Measurements from ENCODE around the gene UNC13C. TPM values are rescaled to one million over a fixed set of nuclear protein-coding genes. Genes with fewer than 3 reads are reported as not detected.
A peak's percentile ranks its signal among the peaks of the same experiment; 100 is the strongest.

UNC13C gene
- total and polyA plus RNA-seq, 2 experiments from 2014 or later: 0.92 to 10.3 TPM

GRCh38 chr15:54518156-54518882 lies 540.1 kb downstream of the UNC13C start:
- WGBS (ENCODE audit: low lambda C conversion rate, missing lambda C conversion rate): 55% methylated on average over 5 of the region's 5 CpGs
- Histone ChIP-seq H2AFZ (no peak overlapping the region), H3K27ac (no peak overlapping the region), H3K27me3 (no peaks in the 10 kb centered on the region), H3K79me2 (no peaks in the 10 kb centered on the region), H4K20me1 (ENCODE audit: insufficient read depth, poor library complexity, severe bottlenecking) (no peaks in the 10 kb centered on the region), H3K4me2 (peak overlapping the region; percentile 30), H3K4me1 (ENCODE audit: insufficient read depth) (no peaks in the 10 kb centered on the region), H3K36me3 (replicated peaks; ENCODE audit: insufficient read depth, low read depth) (no peaks in the 10 kb centered on the region), H3K4me3 (no peak overlapping the region), H3K9me2 (replicated peaks; ENCODE audit: insufficient read depth) (no peaks in the 10 kb centered on the region), H3K9me3 (ENCODE audit: low read depth) (no peaks in the 10 kb centered on the region)
- peak; percentile 7 for DNase-seq (ENCODE audit: low spot score)
- no peak for TF ChIP-seq EZH2 (IDR thresholded peaks at IDR 0.05; ENCODE audit: borderline replicate concordance)
- TF ChIP-seq, protein P1, sequence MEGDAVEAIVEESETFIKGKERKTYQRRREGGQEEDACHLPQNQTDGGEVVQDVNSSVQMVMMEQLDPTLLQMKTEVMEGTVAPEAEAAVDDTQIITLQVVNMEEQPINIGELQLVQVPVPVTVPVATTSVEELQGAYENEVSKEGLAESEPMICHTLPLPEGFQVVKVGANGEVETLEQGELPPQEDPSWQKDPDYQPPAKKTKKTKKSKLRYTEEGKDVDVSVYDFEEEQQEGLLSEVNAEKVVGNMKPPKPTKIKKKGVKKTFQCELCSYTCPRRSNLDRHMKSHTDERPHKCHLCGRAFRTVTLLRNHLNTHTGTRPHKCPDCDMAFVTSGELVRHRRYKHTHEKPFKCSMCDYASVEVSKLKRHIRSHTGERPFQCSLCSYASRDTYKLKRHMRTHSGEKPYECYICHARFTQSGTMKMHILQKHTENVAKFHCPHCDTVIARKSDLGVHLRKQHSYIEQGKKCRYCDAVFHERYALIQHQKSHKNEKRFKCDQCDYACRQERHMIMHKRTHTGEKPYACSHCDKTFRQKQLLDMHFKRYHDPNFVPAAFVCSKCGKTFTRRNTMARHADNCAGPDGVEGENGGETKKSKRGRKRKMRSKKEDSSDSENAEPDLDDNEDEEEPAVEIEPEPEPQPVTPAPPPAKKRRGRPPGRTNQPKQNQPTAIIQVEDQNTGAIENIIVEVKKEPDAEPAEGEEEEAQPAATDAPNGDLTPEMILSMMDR (IDR thresholded peaks at IDR 0.05; ENCODE audit: poor library complexity): no peak
- TF ChIP-seq EZH2phosphoT487 (IDR thresholded peaks at IDR 0.05; ENCODE audit: low read depth, severe bottlenecking, unreplicated experiment): no peak

DNA sequence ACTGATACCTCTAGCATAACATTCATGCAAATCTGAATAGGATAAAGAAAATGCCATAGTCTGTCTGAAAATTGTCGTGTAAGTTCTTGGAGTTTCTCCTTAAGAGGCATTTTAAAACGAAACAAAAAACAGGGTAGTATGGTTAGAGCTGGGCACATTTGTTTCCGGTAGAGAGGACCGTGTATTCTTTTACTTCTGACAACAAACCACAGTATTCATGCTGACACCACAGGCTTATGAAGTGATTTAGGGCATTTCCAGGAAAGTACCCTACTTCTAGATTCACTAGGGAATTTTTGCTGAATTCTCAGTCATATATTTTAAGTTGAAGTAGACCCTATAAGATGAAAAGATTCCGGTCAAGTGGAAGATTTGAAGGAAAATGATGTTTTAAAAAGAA lies 541.3 kb downstream of the UNC13C start:
- H3K4me3 ChIP-seq: no peak overlapping the region

GRCh38 chr15:54520616-54521015 lies 542.4 kb downstream of the UNC13C start:
- Histone ChIP-seq H2AFZ (no peak overlapping the region), H4K20me1 (ENCODE audit: insufficient read depth, poor library complexity, severe bottlenecking) (no peaks in the 10 kb centered on the region), H3K79me2 (no peaks in the 10 kb centered on the region), H3K9me2 (replicated peaks; ENCODE audit: insufficient read depth) (no peaks in the 10 kb centered on the region), H3K4me1 (ENCODE audit: insufficient read depth) (no peaks in the 10 kb centered on the region), H3K36me3 (replicated peaks; ENCODE audit: insufficient read depth, low read depth) (no peaks in the 10 kb centered on the region), H3K4me2 (no peak overlapping the region), H3K27me3 (no peaks in the 10 kb centered on the region), H3K4me3 (no peak overlapping the region), H3K9me3 (ENCODE audit: low read depth) (no peaks in the 10 kb centered on the region), H3K27ac (no peak overlapping the region)
- no peak for DNase-seq (ENCODE audit: low spot score)
- TF ChIP-seq, protein P1 (IDR thresholded peaks at IDR 0.05; ENCODE audit: poor library complexity): no peak
- TF ChIP-seq EZH2 (IDR thresholded peaks at IDR 0.05; ENCODE audit: borderline replicate concordance) (no peak), EZH2phosphoT487 (IDR thresholded peaks at IDR 0.05; ENCODE audit: low read depth, severe bottlenecking, unreplicated experiment) (no peak)
- WGBS (ENCODE audit: low lambda C conversion rate, missing lambda C conversion rate): 57% methylated on average over 1 of the region's 1 CpG

More for the DNA sequence above, 541.3 kb downstream of the UNC13C start:
- Histone ChIP-seq H3K79me2 (no peaks in the 10 kb centered on the region), H3K27me3 (no peaks in the 10 kb centered on the region), H3K27ac (no peak overlapping the region), H3K4me1 (ENCODE audit: insufficient read depth) (no peaks in the 10 kb centered on the region), H2AFZ (no peak overlapping the region), H4K20me1 (ENCODE audit: insufficient read depth, poor library complexity, severe bottlenecking) (no peaks in the 10 kb centered on the region), H3K9me3 (ENCODE audit: low read depth) (no peaks in the 10 kb centered on the region), H3K36me3 (replicated peaks; ENCODE audit: insufficient read depth, low read depth) (no peaks in the 10 kb centered on the region), H3K4me2 (no peak overlapping the region), H3K9me2 (replicated peaks; ENCODE audit: insufficient read depth) (no peaks in the 10 kb centered on the region)
- 72% methylated on average over 5 of the region's 5 CpGs for WGBS (ENCODE audit: low lambda C conversion rate, missing lambda C conversion rate)
- no peak for TF ChIP-seq EZH2phosphoT487 (IDR thresholded peaks at IDR 0.05; ENCODE audit: low read depth, severe bottlenecking, unreplicated experiment)
- TF ChIP-seq EZH2 (IDR thresholded peaks at IDR 0.05; ENCODE audit: borderline replicate concordance): no peak
- TF ChIP-seq, protein P1 (IDR thresholded peaks at IDR 0.05; ENCODE audit: poor library complexity): no peak
- DNase-seq (ENCODE audit: low spot score): no peak
